Measurements from ENCODE around the gene ADARB2.

- TF ChIP-seq CTCF (IDR thresholded peaks at IDR 0.05; ENCODE audit: poor library complexity) (no peak), EZH2 (IDR thresholded peaks at IDR 0.05; ENCODE audit: borderline replicate concordance) (no peak), EZH2phosphoT487 (IDR thresholded peaks at IDR 0.05; ENCODE audit: low read depth, severe bottlenecking, unreplicated experiment) (no peak)
Observed at GRCh38 chr10:1604246-1604645, 133.1 kb downstream of the ADARB2 start.

All from hepatocyte (in vitro differentiated cells).